Kidney glomerular epithelial cell (primary cell): ENCODE data around the gene PRKN.
"Not testable (repeated sequence)": the region's sequence is repeated elsewhere in the genome, so short reads cannot be mapped to it uniquely, and the experiment has no call there.

Source experiments
- DNase-seq: peaks from one replicate; lab custom pipeline; 2025; lab: John Stamatoyannopoulos, UW

Gene PRKN

DNA sequence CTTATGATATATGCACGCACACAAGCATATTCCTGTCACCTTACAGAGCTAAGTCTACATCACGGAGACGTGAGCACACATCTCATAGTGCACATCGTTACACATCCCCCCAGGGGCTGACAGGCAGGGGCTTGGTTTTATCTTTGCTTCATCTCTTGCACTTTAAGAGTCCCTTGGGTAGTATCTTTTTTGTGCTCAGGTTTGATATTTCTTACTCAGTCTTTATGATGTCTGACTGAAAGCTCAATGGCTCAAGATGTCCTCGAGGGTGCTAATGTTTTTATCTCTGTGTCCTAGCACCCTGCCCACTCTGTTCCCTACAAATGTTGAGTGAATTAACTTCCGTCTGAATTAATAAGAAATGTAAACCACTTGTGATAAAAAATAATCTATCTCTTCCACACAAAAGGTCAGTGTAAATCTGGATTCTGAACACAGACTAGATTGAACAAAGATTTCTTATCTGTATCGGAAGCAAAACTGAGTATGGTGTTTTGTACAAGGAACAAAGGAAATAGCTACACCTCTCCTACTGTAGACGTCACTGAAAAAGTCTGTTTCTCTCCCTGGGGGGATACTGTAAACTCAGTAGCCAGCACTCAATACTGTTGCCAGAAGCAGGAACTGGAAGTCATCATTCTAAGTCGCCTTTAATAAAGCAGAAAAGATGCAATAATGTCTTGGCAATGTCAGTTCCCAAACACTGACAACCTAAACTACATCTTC lies 195.1 kb downstream of the PRKN start:
- DNase-seq, result no peak

DNA sequence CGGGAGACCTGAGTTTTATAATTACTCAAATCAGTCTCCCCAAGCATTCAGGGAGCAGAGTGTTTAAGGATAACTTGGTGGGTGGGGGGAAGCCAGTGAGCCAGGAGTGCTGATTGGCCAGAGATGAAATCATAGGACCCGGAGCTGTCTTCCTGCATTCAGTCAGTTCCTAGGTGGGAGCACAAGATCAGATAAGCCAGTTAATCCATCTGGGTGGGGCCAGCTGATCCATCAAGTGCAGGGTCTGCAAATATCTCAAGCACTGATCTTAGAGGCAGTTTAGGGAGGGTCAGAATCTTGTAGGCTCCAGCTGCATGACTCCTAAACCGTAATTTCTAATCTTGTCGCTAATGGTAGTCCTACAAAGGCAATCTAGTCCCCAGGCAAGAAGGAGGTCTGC lies 196.2 kb downstream of the PRKN start:
- not testable (repeated sequence) for DNase-seq

DNA sequence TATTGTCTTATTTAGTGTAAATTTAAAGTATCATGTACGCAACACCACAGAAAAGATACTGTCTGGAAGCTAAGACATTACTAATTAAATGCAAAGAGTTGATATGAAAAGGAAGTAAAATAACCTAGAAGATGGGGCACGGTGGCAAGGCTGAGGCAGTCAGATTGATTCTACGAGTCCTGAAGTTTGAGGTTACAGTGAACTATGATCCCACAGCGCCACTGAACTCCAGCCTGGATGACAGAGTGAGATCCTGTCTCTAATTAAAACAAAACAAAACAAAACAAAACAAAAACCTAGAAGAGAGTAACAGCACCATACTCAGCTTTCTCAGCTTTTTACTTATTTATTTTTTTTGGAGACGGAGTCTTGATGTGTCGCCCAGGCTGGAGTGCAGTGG lies 199.0 kb downstream of the PRKN start:
- no peak for DNase-seq

DNA sequence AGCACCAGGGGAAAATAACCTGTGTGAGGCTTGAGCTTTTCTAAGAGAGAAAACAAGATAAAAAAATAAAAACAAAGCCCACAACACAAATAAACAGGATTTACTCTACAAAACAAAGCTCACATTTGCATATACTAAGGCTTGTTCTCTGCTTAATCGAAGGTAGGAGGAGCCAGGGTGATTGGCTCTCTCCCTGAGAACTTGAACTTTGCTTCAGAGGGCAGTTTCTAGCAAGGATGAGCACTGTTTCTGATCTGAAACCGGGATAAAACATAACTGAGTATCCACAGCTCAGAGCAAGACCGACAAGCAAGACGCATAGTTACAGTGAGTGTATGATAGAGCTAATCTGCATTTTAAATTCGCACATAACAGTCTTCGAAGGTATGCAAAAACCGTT lies 200.6 kb downstream of the PRKN start:
- DNase-seq, result no peak

DNA sequence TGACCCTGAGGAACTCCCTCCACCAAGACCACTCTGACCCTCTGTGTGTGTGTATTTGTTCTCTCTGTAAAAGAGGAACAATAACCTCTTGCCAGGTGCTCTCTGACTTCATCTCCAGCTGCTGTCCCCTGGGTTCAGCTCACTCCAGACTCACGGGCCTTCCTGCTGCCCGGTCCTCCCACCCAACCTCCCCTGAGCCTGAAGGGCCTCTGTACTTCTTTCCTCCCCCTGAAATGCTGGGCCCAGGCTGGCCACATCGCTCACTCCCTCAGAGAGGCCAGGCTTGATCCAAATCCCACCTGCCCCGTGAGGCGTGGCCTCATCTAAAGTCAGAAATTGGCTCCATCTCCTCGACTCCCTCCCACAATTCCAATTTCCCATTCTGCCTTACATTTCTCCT lies 202.4 kb downstream of the PRKN start:
- DNase-seq, result no peak

DNA sequence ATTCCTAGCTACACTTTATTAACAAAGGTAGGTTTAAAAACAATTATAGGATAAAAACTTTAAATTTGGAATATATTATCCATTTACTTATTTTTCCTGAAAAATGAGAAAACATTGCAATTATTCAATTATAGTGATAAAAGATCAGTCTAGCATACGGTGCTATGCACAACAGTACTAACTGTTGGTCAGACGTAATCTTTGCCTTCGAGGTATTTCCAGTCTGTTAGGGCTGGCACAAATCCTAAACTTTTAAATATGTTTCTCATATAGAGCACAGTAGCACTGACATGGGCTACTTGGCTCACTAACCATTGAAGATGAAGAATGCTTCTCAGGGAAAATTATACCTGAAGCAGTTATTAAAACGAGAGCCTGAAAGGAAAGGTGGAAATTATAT lies 214.8 kb downstream of the PRKN start:
- DNase-seq, result no peak

DNA sequence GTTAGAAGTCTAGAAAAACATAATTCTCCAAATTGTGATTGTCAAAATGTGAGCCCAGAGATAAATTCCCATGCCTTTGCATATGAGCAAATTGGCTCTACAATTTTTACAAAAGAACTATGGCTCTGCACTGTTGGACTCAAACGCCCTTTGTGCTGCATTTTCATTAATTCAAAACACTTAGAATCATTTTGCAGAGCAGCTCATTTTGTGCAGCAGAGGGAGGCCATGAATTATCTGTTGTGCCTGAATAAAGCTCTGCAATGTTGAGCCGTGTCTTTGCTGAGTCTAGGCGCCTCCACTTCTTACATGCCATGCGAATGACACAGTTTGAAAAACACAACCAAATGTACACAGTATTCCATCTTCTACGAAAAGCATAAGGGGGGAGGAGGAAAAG lies 230.2 kb downstream of the PRKN start:
- DNase-seq, result no peak

DNA sequence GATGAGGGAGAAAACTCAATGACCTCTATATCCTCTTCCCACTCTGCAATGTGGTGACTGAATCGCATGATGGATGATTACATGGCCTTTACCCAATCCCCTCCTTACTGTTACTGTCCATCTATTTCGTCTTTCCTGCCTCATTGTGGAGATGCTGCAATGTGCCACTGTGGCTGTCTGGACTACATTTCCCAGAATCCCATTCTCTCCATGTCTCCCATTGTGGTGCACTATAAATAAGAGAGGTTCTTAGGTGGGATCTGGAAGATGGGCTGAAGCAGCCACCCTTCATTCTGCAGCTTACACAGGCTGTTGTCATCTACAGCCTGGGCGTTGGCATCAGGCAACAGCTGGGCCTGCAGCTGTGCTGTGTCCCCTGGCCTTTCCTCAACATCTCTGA lies 233.6 kb downstream of the PRKN start:
- DNase-seq, result no peak

DNA sequence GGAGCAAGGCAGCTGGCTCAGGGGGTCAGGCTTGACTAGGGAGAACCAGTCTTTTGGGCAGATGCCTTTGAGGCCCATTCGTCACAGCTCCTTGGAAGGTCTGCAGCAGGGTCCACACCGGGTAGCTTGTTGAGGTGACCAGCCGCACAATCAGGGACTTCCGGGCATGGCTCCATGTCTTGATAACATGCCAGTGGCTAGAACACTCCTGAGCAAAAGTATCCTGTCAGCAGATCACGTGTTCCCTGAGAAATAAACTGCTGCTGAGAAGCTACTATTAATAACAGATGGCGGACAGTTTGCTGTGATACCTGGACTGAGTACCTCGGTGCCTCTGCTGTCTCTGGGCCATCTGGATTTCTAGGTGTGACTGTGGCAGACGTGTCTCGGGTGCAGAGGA lies 235.9 kb downstream of the PRKN start:
- DNase-seq, result no peak

DNA sequence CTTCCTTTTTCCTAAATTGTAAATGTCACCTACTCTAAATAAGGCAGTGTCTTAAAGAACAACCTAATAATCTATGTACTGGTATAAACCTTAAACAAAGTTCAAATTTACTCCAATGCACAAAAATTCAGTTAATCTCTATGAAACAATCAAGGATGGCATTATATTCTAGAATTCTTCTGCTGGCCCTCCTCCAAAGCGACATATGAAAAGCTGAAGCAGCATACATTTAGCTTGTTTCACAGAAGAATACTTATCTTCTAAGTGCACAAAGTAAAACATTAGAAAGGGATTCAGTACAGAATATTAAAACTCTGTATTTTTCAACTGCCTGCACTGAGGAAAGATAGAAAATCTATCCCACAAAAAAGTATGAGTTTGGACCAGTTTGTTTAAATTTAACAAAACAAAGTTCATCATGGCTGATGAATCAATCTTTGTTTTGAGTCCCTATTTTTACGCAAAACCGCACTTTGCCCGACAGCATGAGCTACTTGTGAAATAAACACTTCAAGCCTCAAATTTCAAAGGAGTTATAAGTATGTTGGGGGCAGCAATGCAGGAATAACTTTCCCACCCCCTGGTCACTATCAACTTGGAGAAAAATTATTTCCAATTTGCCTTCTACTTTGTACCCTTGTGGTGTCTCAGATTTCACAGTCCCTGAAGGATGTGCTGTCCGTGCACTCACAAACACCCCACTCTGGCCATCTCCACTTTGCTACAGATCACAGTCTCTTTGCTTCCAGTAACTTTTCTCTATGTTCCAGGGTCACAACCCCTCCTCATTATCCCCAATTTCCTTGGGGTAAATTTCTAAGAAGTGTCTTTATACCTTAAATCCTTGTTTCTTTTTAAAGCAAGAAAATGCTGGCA lies 238.2 kb downstream of the PRKN start:
- DNase-seq, result no peak

DNA sequence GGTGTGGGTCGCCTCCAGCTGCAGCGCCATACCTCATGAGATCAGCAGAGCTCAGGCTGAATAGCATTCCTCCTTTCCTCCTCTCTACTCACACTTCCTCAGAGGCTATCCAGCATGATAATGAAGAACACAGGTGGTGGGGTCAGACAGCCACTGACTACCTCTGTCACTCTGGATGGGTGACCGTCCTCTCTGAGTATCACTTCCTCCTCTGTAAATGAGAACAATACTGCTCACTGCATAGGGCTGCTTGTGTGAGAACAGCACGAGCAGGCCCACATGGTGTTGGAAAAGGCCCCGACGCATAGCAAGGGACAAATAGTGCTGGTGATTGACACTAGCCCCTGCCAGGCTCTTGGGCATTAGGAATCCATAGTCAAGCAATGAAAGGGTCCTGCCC lies 239.1 kb downstream of the PRKN start:
- no peak for DNase-seq

DNA sequence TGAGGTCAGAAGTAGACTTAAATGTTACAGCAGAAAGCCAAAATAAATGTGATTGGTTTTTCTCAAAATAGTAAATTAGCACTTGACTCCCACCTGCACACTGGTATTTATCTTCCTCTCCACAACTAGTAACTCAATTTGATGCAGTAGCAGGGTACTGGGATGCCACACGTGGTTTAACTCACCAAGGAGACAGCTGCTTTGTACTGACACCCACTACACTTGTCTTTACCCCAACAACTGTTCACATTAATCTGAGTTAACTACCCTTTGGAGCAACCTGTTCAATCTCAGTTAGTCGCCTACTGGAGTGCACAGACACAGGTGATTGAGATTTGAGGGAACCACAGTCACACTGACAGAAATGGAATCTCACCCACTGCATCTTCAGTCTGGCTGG lies 242.1 kb downstream of the PRKN start:
- no peak for DNase-seq

DNA sequence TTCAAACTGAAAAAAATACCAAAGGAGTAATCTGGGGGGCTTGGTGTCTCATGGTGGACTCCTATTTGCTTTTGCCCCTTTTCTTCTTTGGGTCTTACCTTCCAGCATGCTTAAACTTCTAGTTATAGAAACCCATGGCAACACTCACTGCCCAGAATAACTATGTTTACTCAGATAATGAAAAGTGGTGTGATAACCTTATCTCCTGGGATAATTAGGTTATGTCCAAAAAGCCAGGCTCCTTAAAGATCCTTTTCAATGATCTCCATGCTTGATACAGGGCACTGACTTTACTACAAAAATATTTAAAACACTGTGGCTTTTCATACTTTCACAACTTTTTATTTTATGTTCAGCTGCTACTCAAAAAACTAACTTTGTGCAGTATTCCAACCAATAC lies 245.6 kb downstream of the PRKN start:
- DNase-seq, result no peak

DNA sequence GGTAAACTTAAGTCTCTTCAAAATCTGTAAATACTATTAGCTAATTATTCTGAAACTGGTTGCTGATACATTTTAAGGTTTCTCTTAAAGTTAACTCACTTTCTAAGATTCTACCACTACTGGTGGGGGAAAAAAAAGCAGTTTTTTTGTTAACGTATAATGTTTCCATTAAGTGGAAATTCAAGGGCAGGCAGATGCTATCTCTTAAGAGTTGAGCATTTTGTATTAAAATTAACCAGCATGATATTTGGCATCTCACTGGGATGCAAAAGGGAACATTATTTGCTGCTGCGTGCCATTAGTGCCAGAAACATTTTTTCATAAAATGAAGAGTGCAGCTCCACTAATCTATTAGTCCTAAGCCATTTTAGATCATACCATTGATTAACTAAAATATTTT lies 246.2 kb downstream of the PRKN start:
- no peak for DNase-seq

DNA sequence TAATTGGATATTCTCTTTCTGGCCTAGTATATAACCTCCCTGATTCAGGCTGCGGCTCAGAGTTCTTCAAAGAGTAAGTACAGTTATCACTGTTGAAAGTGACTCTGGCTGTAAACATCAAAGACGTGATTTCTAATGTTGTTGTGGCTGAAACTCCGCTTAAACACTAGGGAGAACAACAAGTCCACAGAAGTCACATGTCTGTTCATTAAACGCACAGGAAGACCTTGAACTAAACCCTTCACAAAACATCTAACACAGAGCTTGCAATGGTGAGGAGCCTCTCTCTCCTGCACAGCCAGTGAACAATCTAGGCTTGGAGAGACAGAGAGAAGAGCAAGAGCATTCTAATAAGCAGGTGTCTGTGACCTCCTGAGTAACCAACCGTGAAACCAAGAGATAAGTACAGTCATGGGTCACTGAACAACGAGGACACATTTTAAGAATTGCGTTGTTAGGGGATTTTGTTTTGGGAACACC lies 249.3 kb downstream of the PRKN start:
- peak; percentile 2 for DNase-seq

DNA sequence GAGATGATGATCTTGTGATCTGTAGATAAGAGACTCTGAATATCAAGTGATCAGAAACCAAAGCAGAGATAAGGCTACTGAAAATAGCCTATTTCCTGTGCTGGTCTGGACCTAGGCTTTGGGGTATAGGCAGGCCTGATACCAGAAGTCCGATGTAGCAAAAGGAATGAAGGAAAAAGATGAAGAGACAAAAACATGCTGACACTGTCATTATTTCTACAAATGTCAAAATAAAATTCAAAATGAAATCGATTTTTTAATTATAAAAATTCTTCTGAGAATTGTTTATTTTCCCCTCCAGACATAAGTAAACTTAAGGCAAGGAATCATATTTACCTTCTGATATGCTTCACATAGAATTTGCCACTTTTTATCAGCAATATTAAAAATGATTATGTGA lies 252.8 kb downstream of the PRKN start:
- DNase-seq, result no peak

DNA sequence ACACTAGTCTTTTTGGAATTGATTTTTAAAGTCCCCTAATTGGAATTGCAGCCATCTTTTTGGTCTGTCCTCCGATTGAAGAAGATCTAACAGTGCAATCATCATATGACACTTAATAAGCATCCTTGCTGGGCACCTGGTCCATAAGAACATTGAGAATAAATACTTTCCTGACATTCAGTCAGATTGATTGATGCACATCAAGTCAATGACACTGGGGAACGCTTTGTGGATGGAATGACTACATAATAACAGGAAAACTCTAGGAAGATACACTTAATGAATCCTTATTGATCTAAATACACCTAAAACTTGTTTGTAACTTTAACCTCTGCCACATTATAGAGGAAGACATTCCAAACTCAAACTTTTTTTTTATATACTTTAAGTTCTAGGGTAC lies 255.7 kb downstream of the PRKN start:
- DNase-seq, result no peak

DNA sequence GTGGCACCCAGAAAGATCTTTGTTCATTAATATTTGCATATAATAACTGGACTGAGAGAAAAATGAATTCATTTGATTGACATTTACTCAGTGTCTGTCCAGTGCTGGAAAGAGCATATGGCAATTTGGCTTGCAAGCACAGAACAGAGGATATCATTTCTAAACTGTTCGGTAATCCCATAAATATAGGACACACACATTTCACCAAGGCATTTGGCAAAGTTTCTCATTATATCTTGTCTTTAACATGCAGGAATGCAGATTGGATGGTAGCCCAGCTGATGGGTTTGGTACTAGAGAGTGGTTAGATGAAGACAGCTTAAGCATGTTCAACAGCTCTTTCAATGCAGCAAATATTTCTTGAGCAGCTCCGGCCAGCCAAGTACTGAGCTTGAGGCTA lies 259.2 kb downstream of the PRKN start:
- DNase-seq, result no peak

DNA sequence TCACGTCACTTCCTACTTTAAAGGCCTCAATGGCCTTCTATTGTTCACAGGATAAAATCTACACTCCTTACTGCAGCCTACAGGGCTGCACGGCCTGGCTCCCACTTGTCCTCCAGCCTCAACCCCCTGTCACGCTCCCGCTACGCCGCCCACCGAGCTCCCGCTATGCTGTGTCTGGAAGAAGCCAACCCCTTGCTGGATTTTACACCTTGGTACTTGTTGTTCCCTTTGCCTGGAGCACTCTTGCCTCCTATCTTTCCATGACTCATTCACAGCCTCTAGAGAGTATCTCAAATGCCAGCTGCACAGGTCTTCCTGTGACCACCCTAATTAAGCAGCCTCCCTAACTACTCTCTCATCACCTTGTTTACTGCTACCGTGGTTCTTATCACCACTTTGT lies 259.9 kb downstream of the PRKN start:
- DNase-seq, result no peak

DNA sequence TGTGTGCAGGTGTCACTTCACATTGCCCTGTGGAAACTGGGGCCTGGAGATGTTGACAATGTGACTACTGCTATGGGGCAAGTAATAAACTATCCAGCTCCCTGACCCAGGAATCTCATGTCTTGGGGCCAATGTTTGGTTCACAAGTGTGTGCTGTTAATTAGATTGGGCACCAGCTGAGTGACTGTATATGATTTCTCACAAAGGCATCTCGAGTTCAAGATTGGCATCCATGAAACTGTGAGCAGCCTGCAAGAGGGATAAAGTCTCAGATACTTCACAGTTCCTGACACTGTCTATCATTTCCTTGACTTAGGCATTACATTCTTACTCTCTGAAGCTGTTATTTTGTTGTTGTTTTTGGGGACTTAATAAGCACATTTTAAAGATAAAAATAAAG lies 264.0 kb downstream of the PRKN start:
- DNase-seq, result no peak

DNA sequence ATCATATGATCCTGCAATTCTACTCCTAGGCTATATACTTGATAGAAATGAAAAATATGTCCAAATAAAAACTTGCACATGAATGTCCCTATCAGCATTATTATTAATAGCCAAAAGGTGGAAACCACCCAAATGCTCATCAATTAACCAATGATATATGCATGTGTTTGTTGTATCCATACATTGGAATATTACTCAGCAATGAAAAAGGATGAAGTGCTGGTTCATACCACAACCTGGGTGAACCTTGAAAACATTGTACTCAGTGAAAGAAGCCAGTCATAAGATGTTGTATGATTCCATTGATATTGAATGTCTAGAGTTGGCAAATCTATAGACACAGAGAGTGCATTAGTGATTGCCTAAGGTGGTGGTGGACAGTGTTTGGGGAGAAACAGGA lies 267.6 kb downstream of the PRKN start:
- DNase-seq, result no peak

DNA sequence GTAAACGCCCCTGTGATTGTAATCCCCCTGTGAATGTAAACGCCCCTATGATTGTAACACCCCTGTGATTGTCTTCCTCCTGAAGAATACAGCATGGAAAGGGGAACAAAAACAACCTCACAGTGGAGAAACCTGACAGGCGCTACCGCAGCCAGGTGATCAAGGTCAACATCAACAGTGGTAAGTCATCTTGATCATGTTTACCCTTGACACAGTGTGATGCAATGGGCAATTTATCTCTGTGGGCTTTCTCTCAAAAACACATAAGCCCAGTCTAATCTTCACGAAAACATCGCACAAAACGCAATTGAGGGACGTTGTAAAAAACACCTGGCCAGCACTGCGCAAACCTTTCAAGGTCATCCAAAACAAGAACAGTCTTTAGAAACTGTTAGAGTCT lies 277.2 kb downstream of the PRKN start:
- no peak for DNase-seq

DNA sequence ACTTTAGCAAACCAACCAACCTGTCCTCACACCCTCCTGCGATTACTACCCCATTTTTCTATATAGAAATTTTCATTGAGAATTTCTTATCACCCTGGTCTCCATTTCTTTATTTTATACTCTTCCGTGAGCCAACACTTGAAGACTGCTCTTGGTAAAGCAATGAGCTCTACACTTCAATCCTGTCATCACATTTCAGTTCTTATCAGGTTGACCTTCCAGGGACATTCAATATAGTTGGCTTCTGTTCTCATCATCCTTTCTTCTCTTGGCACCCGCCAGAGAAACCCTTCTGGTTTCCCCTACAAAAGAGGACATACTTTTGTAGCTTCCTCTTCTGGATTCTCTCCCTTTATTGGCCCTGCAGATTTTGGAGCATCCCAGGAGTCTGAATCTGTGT lies 279.3 kb downstream of the PRKN start:
- no peak for DNase-seq

DNA sequence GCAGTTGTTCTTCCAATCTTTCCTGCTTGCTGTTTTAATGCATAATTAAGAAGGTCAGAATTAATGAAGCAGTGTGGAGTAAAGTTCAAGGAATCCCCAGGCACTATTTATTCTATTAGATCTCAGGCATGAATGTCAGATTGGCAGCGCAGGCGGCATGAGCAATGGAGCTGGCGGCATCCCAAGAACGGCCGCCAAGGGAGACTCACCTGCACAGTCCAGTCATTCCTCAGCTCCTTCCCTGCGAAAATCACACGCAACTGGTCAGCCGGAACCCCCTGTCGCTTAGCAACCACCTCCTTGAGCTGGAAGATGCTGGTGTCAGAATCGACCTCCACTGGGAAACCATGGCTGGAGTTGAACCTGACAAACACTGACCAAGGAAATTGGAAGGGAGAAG lies 284.5 kb downstream of the PRKN start:
- DNase-seq, result peak; percentile 83
